K562 (cell line): ENCODE results near the gene UNC93B1. TPM values are rescaled to one million over a fixed set of nuclear protein-coding genes. Genes with fewer than 3 reads are reported as not detected.

Source experiments
- BDP1 ChIP-seq: IDR thresholded peaks from 3 replicates; pipeline ENCODE4 v1.6.1; 2011; ENCODE audit not compliant: insufficient read length, insufficient read depth
- CREBBP ChIP-seq: IDR thresholded peaks from one replicate; pipeline ENCODE4 v1.6.1; 2012; ENCODE audit warnings: low read depth, mild to moderate bottlenecking, control low read depth, inconsistent platforms, low read length
- GABPB2 ChIP-seq: fragments of 250-450 bp; sonication (Bioruptor Pico); conservative IDR thresholded peaks from 2 replicates; pipeline ENCODE4 v1.5.1; 2021; ENCODE audit warnings: mild to moderate bottlenecking
- HIVEP1 ChIP-seq: fragments of 250-450 bp; sonication (Bioruptor Pico); IDR thresholded peaks from 2 replicates; pipeline ENCODE4 v1.4.0; 2020; ENCODE audit warnings: mild to moderate bottlenecking
- HLTF ChIP-seq: fragments of 450-650 bp; IDR thresholded peaks from 2 replicates; pipeline ENCODE4 v1.6.1; 2016
- NFE2L1 ChIP-seq: fragments of 450-650 bp; IDR thresholded peaks from 2 replicates; pipeline ENCODE4 v1.6.1; 2016; ENCODE audit warnings: missing genetic modification characterization, low read depth, mild to moderate bottlenecking, missing compliant biosample characterization, moderate library complexity, borderline replicate concordance
- RBFOX2 ChIP-seq: fragments of 200-400 bp; formaldehyde crosslinking; IDR thresholded peaks from 2 replicates; pipeline ENCODE4 v1.6.1; 2017; ENCODE audit warnings: low read depth, mild to moderate bottlenecking, low read length, moderate library complexity
- RHOXF2B ChIP-seq: fragments of 250-450 bp; sonication (Bioruptor Pico); conservative IDR thresholded peaks from 2 replicates; pipeline ENCODE4 v1.5.1; 2021
- SP2 ChIP-seq: IDR thresholded peaks from 2 replicates; pipeline ENCODE4 v1.6.1; 2011; ENCODE audit warnings: mild to moderate bottlenecking, low read depth, low read length, moderate library complexity; ENCODE audit not compliant: poor library complexity, severe bottlenecking; ENCODE audit errors: extremely low read depth
- SRSF7 ChIP-seq: fragments of 200-400 bp; formaldehyde crosslinking; optimal IDR thresholded peaks from 2 replicates; pipeline ENCODE3; 2017; ENCODE audit warnings: mild to moderate bottlenecking, low read depth, low read length
- VEZF1 ChIP-seq: fragments of 200-800 bp; sonication (Bioruptor generic); IDR thresholded peaks from 2 replicates; pipeline ENCODE4 v1.6.1; 2017; ENCODE audit warnings: missing genetic modification characterization, missing compliant biosample characterization
- ZNF24 ChIP-seq: fragments of 450-650 bp; IDR thresholded peaks from 2 replicates; pipeline ENCODE4 v1.6.1; 2016
- ZNF311 ChIP-seq: fragments of 250-450 bp; sonication (Bioruptor Pico); IDR thresholded peaks from 2 replicates; pipeline ENCODE4 v1.4.0; 2020; ENCODE audit warnings: mild to moderate bottlenecking, moderate library complexity
- ZNF696 ChIP-seq: fragments of 250-450 bp; sonication (Bioruptor Pico); conservative IDR thresholded peaks from 2 replicates; pipeline ENCODE4 v1.4.0; 2020; ENCODE audit warnings: mild to moderate bottlenecking, moderate library complexity
- polyA plus RNA-seq, 8 experiments: library from polyadenylated mRNA; depleted of rRNA in 4 of 8; stranded (reverse) in 5 of 8; unstranded in 3 of 8; fragments of >200 nt; fragmentation: Nextera tagmentation in 2 of 8; fragmentation: Illumina TruSeq in 1 of 8; extraction: Ambion mirVana in 2 of 8; extraction: Trizol in 1 of 8; gene quantifications; 2 replicates each; pipeline versions ENCODE4 v1.2.1 to v1.2.3, GENCODE V29; 2011 to 2014; ENCODE audit warnings: inconsistent platforms in 1 of 8, missing spikeins in 1 of 8
- total RNA-seq, 7 experiments: library from RNA; depleted of rRNA in 6 of 7; stranded (reverse); fragments of >200 nt in 6 of 7; fragmentation: Illumina TruSeq in 2 of 7; extraction: Trizol in 2 of 7; gene quantifications; 2 replicates each; pipeline versions ENCODE4 v1.2.1 to v1.2.3, GENCODE V29; 2011 to 2021; ENCODE audit warnings: low replicate concordance in 1 of 7
- TF ChIP-seq, protein P1 (sequence below): fragments of 450-650 bp; IDR thresholded peaks from 2 replicates; pipeline ENCODE4 v1.6.1; 2016; ENCODE audit warnings: low read depth
- TF ChIP-seq, protein P2 (sequence below): sonication (generic); formaldehyde crosslinking; IDR thresholded peaks from 2 replicates; pipeline ENCODE4 v1.9.0; 2022; ENCODE audit warnings: mild to moderate bottlenecking, missing genetic modification reagents
- TF ChIP-seq, protein P3 (sequence below): fragments of 250-450 bp; sonication (Bioruptor Pico); IDR thresholded peaks from 2 replicates; pipeline ENCODE4 v1.4.0; 2020; ENCODE audit warnings: borderline replicate concordance

Gene UNC93B1
- total and polyA plus RNA-seq, 9 of the 15 experiments (the other 6 are each of a cell fraction or from before 2014, with no cell fraction given), result 0.10 to 13.6 (median 6.5) TPM

DNA sequence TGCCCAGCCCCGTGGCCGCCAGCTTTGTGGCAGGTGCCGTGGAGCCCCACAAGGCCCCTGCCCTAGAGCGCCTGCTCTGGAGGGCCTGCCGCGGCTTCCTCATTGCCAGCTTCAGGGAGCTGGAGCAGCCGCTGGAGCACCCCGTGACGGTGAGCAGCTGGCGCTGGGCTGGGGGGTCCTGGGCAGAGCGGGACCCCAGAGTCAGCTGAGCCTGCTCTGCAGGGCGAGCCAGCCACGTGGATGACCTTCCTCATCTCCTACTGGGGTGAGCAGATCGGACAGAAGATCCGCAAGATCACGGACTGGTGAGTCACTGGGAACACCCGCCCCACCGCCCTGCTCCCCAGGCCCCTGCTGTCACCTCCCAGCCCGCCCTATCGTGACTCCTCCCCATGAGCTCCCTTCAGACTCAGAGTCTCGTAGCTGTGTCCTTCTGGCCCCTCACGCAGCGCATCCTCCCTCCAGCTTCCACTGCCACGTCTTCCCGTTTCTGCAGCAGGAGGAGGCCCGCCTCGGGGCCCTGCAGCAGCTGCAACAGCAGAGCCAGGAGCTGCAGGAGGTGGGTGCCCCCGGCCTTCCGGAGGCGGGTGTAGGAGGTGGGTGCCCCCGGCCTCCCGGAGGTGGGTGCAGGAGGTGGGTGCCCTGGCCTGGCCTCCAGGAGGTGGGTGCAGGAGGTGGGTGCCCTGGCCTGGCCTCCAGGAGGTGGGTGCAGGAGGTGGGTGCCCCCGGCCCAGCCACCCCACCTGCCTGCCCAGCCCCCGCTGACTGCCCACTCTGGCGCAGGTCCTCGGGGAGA is 39.6 kb upstream of the UNC93B1 start (continued):
- TF ChIP-seq, protein P1, sequence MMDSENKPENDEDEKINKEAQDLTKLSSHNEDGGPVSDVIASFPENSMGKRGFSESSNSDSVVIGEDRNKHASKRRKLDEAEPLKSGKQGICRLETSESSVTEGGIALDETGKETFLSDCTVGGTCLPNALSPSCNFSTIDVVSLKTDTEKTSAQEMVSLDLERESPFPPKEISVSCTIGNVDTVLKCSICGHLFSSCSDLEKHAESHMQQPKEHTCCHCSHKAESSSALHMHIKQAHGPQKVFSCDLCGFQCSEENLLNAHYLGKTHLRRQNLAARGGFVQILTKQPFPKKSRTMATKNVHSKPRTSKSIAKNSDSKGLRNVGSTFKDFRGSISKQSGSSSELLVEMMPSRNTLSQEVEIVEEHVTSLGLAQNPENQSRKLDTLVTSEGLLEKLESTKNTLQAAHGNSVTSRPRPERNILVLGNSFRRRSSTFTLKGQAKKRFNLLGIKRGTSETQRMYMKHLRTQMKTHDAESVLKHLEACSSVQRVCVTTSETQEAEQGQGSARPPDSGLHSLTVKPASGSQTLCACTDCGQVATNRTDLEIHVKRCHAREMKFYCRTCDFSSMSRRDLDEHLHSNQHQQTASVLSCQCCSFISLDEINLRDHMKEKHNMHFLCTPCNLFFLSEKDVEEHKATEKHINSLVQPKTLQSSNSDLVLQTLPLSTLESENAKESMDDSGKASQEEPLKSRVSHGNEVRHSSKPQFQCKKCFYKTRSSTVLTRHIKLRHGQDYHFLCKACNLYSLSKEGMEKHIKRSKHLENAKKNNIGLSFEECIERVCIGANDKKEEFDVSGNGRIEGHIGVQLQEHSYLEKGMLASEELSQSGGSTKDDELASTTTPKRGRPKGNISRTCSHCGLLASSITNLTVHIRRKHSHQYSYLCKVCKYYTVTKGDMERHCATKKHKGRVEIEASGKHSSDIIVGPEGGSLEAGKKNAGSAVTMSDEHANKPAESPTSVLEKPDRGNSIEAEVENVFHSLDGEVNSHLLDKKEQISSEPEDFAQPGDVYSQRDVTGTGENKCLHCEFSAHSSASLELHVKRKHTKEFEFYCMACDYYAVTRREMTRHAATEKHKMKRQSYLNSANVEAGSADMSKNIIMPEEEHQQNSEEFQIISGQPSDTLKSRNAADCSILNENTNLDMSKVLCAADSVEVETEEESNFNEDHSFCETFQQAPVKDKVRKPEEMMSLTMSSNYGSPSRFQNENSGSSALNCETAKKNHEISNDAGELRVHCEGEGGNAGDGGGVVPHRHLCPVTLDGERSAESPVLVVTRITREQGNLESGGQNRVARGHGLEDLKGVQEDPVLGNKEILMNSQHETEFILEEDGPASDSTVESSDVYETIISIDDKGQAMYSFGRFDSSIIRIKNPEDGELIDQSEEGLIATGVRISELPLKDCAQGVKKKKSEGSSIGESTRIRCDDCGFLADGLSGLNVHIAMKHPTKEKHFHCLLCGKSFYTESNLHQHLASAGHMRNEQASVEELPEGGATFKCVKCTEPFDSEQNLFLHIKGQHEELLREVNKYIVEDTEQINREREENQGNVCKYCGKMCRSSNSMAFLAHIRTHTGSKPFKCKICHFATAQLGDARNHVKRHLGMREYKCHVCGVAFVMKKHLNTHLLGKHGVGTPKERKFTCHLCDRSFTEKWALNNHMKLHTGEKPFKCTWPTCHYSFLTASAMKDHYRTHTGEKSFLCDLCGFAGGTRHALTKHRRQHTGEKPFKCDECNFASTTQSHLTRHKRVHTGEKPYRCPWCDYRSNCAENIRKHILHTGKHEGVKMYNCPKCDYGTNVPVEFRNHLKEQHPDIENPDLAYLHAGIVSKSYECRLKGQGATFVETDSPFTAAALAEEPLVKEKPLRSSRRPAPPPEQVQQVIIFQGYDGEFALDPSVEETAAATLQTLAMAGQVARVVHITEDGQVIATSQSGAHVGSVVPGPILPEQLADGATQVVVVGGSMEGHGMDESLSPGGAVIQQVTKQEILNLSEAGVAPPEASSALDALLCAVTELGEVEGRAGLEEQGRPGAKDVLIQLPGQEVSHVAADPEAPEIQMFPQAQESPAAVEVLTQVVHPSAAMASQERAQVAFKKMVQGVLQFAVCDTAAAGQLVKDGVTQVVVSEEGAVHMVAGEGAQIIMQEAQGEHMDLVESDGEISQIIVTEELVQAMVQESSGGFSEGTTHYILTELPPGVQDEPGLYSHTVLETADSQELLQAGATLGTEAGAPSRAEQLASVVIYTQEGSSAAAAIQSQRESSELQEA, result no peak
- TF ChIP-seq, protein P2, sequence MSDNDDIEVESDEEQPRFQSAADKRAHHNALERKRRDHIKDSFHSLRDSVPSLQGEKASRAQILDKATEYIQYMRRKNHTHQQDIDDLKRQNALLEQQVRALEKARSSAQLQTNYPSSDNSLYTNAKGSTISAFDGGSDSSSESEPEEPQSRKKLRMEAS (CRISPR knock-in tag), result peak; percentile 94
- TF ChIP-seq CREBBP (no peak), SRSF7 (no peak), RBFOX2 (peak; percentile 78), NFE2L1 (tag) (no peak), ZNF24 (no peak), ZNF696 (CRISPR knock-in tag) (no peak), HIVEP1 (CRISPR knock-in tag) (no peak), BDP1 (no peak), HLTF (no peak), VEZF1 (peak; percentile 85), ZNF311 (CRISPR knock-in tag) (no peak), GABPB2 (CRISPR knock-in tag) (no peak), RHOXF2B (CRISPR knock-in tag) (no peak), SP2 (no peak)
- TF ChIP-seq, protein P3, sequence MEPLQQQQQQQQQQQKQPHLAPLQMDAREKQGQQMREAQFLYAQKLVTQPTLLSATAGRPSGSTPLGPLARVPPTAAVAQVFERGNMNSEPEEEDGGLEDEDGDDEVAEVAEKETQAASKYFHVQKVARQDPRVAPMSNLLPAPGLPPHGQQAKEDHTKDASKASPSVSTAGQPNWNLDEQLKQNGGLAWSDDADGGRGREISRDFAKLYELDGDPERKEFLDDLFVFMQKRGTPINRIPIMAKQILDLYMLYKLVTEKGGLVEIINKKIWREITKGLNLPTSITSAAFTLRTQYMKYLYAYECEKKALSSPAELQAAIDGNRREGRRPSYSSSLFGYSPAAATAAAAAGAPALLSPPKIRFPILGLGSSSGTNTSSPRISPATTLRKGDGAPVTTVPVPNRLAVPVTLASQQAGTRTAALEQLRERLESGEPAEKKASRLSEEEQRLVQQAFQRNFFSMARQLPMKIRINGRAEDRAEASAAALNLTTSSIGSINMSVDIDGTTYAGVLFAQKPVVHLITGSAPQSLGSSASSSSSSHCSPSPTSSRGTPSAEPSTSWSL, result no peak
